ENCODE data around the gene NRARP.

The NRARP gene

GRCh38 chr9:137296670-137297664 lies 5.1 kb downstream of the NRARP start:
- Histone ChIP-seq H3K36me3 (replicated peaks; ENCODE audit: insufficient read depth, low read length) (no peaks in the 10 kb centered on the region), H3K4me1 (ENCODE audit: low read length) (0 out of 2 replicates have a peak, but pooled peaks cover 3% of the 10 kb centered on the region), H3K4me2 (ENCODE audit: low read depth, low read length) (no peak overlapping the region), H2AFZ (ENCODE audit: low read length) (no peak overlapping the region), H3K9me3 (replicated peaks; ENCODE audit: insufficient read depth, low read length) (no peaks in the 10 kb centered on the region), H3F3A (ENCODE audit: insufficient read depth, low read length) (no peaks in the 10 kb centered on the region), H4K20me1 (ENCODE audit: insufficient read depth, low read length) (no peaks in the 10 kb centered on the region), H3K27me3 (replicated peaks; ENCODE audit: insufficient read depth, low read length) (peaks cover 82% of the 10 kb centered on the region), H3K9me2 (replicated peaks; ENCODE audit: insufficient read depth, low read length) (no peaks in the 10 kb centered on the region), H3K9ac (ENCODE audit: low read length) (no peak overlapping the region), H3K79me2 (ENCODE audit: low read length) (no peaks in the 10 kb centered on the region), H3K4me3 (ENCODE audit: low read length) (no peak overlapping the region), H3K27ac (ENCODE audit: low read length) (no peak overlapping the region)
- TF ChIP-seq EZH2 (optimal IDR thresholded peaks at IDR 0.05; ENCODE audit: low read depth, low read length), result no peak
- DNase-seq, result no peak

GRCh38 chr9:137295849-137296669 lies 6.0 kb downstream of the NRARP start:
- H3K27ac ChIP-seq (ENCODE audit: low read length), result no peak overlapping the region
- no peak overlapping the region for H3K4me2 ChIP-seq (ENCODE audit: low read depth, low read length)
- no peaks in the 10 kb centered on the region for H3K9me3 ChIP-seq (replicated peaks; ENCODE audit: insufficient read depth, low read length)
- H3K27me3 ChIP-seq (replicated peaks; ENCODE audit: insufficient read depth, low read length), result peaks cover 82% of the 10 kb centered on the region
- no peaks in the 10 kb centered on the region for H3K36me3 ChIP-seq (replicated peaks; ENCODE audit: insufficient read depth, low read length)
- H3K9me2 ChIP-seq (replicated peaks; ENCODE audit: insufficient read depth, low read length), result no peaks in the 10 kb centered on the region
- no peak overlapping the region for H3K9ac ChIP-seq (ENCODE audit: low read length)
- no peaks in the 10 kb centered on the region for H3F3A ChIP-seq (ENCODE audit: insufficient read depth, low read length)
- DNase-seq, result no peak
- no peaks in the 10 kb centered on the region for H3K4me1 ChIP-seq (ENCODE audit: low read length)
- H3K79me2 ChIP-seq (ENCODE audit: low read length), result no peaks in the 10 kb centered on the region
- H2AFZ ChIP-seq (ENCODE audit: low read length), result no peak overlapping the region
- no peaks in the 10 kb centered on the region for H4K20me1 ChIP-seq (ENCODE audit: insufficient read depth, low read length)
- no peak overlapping the region for H3K4me3 ChIP-seq (ENCODE audit: low read length)
- TF ChIP-seq CTCF (IDR thresholded peaks at IDR 0.05; ENCODE audit: low read length), result no peak
- TF ChIP-seq EZH2 (optimal IDR thresholded peaks at IDR 0.05; ENCODE audit: low read depth, low read length), result no peak
- no peak for TF ChIP-seq EZH2phosphoT487 (IDR thresholded peaks at IDR 0.05; ENCODE audit: low read length)

- Histone ChIP-seq H3K4me1 (ENCODE audit: low read length) (no peaks in the 10 kb centered on the region), H3K36me3 (replicated peaks; ENCODE audit: insufficient read depth, low read length) (no peaks in the 10 kb centered on the region), H3F3A (ENCODE audit: insufficient read depth, low read length) (no peaks in the 10 kb centered on the region), H3K9me3 (replicated peaks; ENCODE audit: insufficient read depth, low read length) (no peaks in the 10 kb centered on the region), H3K79me2 (ENCODE audit: low read length) (no peaks in the 10 kb centered on the region), H3K9me2 (replicated peaks; ENCODE audit: insufficient read depth, low read length) (no peaks in the 10 kb centered on the region), H2AFZ (ENCODE audit: low read length) (no peak overlapping the region), H3K9ac (ENCODE audit: low read length) (no peak overlapping the region), H3K4me2 (ENCODE audit: low read depth, low read length) (no peak overlapping the region), H3K27ac (ENCODE audit: low read length) (no peak overlapping the region), H3K27me3 (replicated peaks; ENCODE audit: insufficient read depth, low read length) (peaks cover 74% of the 10 kb centered on the region), H3K4me3 (ENCODE audit: low read length) (no peak overlapping the region), H4K20me1 (ENCODE audit: insufficient read depth, low read length) (no peaks in the 10 kb centered on the region)
- no peak for DNase-seq
- no peak for TF ChIP-seq EZH2 (optimal IDR thresholded peaks at IDR 0.05; ENCODE audit: low read depth, low read length)
- no peak for TF ChIP-seq EZH2phosphoT487 (IDR thresholded peaks at IDR 0.05; ENCODE audit: low read length)
- TF ChIP-seq CTCF (IDR thresholded peaks at IDR 0.05; ENCODE audit: low read length), result no peak
These were observed 6.7 kb downstream of the NRARP start for GRCh38 chr9:137295238-137295811.
